ENCODE data around the gene CLSTN2. TPM values are rescaled to one million over a fixed set of nuclear protein-coding genes. Genes with fewer than 3 reads are reported as not detected.

The CLSTN2 gene
- total RNA-seq, 1 experiment from 2014 or later = 0.68 TPM

DNA sequence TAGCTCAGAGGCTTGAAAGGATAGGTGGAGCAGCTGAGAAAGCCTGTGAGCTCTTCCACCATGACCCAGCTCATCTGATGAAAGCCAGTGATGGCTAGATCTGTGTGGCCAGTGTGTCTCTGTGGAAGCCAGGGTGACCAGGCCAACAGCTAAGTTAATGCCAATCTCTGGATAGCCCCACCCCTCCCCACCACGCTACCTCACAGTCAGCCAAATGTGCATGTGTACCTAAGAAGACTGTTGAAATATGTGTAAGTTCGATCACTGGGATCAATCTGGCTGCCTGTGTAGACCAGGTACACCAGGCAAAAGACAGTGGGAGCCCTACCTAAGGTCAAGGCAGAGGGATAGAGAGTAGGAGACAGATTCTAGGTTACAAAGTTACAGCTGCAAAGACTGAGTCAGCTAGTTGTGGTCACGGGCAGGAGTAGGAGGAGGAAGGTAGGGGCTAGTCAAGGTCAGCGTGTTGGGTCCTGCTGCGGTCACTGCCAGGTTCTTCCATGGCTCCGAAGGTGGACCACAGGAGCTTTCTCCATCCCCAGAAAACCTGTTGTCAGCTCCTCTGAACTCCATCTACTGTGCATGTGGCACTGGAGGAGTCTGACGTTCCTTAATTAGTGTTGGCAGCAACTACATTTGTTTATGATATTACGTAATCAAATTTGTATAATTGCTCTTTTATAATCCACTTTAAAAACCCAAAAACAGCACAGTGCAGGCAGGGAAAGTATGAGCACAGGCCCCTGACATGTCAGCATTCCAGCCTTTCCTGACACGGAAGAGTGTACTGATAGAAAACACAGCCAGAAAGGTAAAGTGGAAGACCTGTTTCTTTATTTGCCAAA, 318.0 kb downstream of the CLSTN2 start:
- H2AFZ ChIP-seq (ENCODE audit: low read length) = no peak overlapping the region
- H4K20me1 ChIP-seq (ENCODE audit: control insufficient read depth, insufficient read depth, insufficient read length) = no peaks in the 10 kb centered on the region
- H3K36me3 Mint-ChIP-seq (ENCODE audit: insufficient read depth in 1 of 3, low read depth in 3 of 3) = no peaks in the 10 kb centered on the region
- no peaks in the 10 kb centered on the region for H3K9me3 ChIP-seq (ENCODE audit: control insufficient read depth, low read depth, low read length)
- no peak overlapping the region for H2BK5ac ChIP-seq (ENCODE audit: insufficient read length, low read length)
- no peak overlapping the region for H3K4me3 Mint-ChIP-seq
- no peak overlapping the region for H2BK120ac ChIP-seq (ENCODE audit: low read depth, low read length, poor library complexity, severe bottlenecking)
- WGBS (ENCODE audit: extremely low coverage, insufficient read length, low lambda C conversion rate) = no CpG with 5 or more reads among the region's 9 CpGs
- H2BK12ac ChIP-seq (ENCODE audit: insufficient read length, low read depth, low read length) = no peak overlapping the region
- peak overlapping the region; percentile 23 for H3K18ac ChIP-seq (ENCODE audit: insufficient read length, low read depth, low read length)
- no peak overlapping the region for H3K27ac ChIP-seq (ENCODE audit: insufficient read length, low read depth, low read length)
- H3K27me3 ChIP-seq (ENCODE audit: insufficient read depth, low read length) = no peaks in the 10 kb centered on the region
- no peak overlapping the region for H2BK20ac ChIP-seq (ENCODE audit: low read depth, low read length, poor library complexity, severe bottlenecking)
- H3K23ac ChIP-seq (ENCODE audit: insufficient read length, low read depth, low read length) = no peak overlapping the region
- H3K56ac ChIP-seq (ENCODE audit: insufficient read length, low read depth, low read length) = no peak overlapping the region
- no peak for DNase-seq
- H3K9ac ChIP-seq (ENCODE audit: extremely low read depth, insufficient read length, low read length) = no peak overlapping the region
- TF ChIP-seq, protein P1, sequence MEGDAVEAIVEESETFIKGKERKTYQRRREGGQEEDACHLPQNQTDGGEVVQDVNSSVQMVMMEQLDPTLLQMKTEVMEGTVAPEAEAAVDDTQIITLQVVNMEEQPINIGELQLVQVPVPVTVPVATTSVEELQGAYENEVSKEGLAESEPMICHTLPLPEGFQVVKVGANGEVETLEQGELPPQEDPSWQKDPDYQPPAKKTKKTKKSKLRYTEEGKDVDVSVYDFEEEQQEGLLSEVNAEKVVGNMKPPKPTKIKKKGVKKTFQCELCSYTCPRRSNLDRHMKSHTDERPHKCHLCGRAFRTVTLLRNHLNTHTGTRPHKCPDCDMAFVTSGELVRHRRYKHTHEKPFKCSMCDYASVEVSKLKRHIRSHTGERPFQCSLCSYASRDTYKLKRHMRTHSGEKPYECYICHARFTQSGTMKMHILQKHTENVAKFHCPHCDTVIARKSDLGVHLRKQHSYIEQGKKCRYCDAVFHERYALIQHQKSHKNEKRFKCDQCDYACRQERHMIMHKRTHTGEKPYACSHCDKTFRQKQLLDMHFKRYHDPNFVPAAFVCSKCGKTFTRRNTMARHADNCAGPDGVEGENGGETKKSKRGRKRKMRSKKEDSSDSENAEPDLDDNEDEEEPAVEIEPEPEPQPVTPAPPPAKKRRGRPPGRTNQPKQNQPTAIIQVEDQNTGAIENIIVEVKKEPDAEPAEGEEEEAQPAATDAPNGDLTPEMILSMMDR (conservative IDR thresholded peaks at IDR 0.05) = no peak
- H2BK15ac ChIP-seq (ENCODE audit: low read depth, low read length) = no peak overlapping the region
- H3K4me1 ChIP-seq (ENCODE audit: insufficient read depth, low read length) = no peaks in the 10 kb centered on the region; the same call in 1 of the 2 replicates
- H4K91ac ChIP-seq (ENCODE audit: insufficient read length, low read depth, low read length) = no peak overlapping the region
- no peaks in the 10 kb centered on the region for H3K23me2 ChIP-seq (ENCODE audit: insufficient read length, low read depth, low read length, poor library complexity, severe bottlenecking)
- H3K4me1 Mint-ChIP-seq = peaks cover 34 to 35% of the 10 kb centered on the region in 2 experiments
- H3K4me2 ChIP-seq (ENCODE audit: insufficient read depth, insufficient read length, low read length) = no peak overlapping the region
- H3T11ph ChIP-seq (ENCODE audit: low read length) = no peak overlapping the region
- no peak overlapping the region for H4K8ac ChIP-seq (replicated peaks; ENCODE audit: insufficient read length, low read depth, low read length)
- no peaks in the 10 kb centered on the region for H3K79me1 ChIP-seq (ENCODE audit: insufficient read depth, low read depth, low read length, poor library complexity, severe bottlenecking)
- H3K14ac ChIP-seq (ENCODE audit: insufficient read depth, low read length) = no peak overlapping the region
- H3K27me3 Mint-ChIP-seq (ENCODE audit: low read depth) = no peaks in the 10 kb centered on the region
- no peak overlapping the region for H2AK5ac ChIP-seq (ENCODE audit: insufficient read length, low read length)
- 0 out of 7 replicates have a peak overlapping the region, but pooled peaks of 1 of the 3 experiments have one; percentile 51 for H3K27ac Mint-ChIP-seq
- no peak overlapping the region for H4K5ac ChIP-seq (ENCODE audit: insufficient read length, low read depth, low read length)
- H3K9me3 Mint-ChIP-seq = peaks cover 0 to 3% of the 10 kb centered on the region in 2 experiments; a peak in 1 of 5 replicates
- no peak overlapping the region for H3K4ac ChIP-seq (ENCODE audit: low read depth, low read length)
- no peaks in the 10 kb centered on the region for H3K79me2 ChIP-seq (ENCODE audit: insufficient read depth, low read length)

Measured in H9 (cell line).